ENCODE data around the gene SCAMP3.
"Not testable (repeated sequence)": the region's sequence is repeated elsewhere in the genome, so short reads cannot be mapped to it uniquely, and the experiment has no call there.

Gene SCAMP3

GRCh38 chr1:155228096-155228427 is 34.1 kb downstream of the SCAMP3 start:
- ChIA-PET CTCF (interaction anchor here (1.7 to 5.4 kb wide), 2 partner anchors 21 to 22 kb away, joined by 7 to 20 read pairs; partner anchors contain the start of gene THBS3), POLR2A (interaction anchor here (1.4 to 2.8 kb wide), 5 partner anchors 9 to 35 kb away, joined by 4 to 37 read pairs (median 23); partner anchors contain the start of genes MTX1 and THBS3)
- TF ChIP-seq BHLHE40 (IDR thresholded peaks at IDR 0.05; ENCODE audit: borderline replicate concordance) (no peak), ELF4 (IDR thresholded peaks at IDR 0.05) (no peak), LEF1 (IDR thresholded peaks at IDR 0.05; ENCODE audit: borderline replicate concordance) (no peak), SP1 (IDR thresholded peaks at IDR 0.05) (no peak), FOXA1 (IDR thresholded peaks at IDR 0.05) (no peak), ZNF384 (IDR thresholded peaks at IDR 0.05) (no peak), NFRKB (IDR thresholded peaks at IDR 0.05) (no peak), CTBP1 (IDR thresholded peaks at IDR 0.05; ENCODE audit: borderline replicate concordance) (no peak), TARDBP (IDR thresholded peaks at IDR 0.05) (no peak), HDGF (IDR thresholded peaks at IDR 0.05; ENCODE audit: borderline replicate concordance) (no peak), ARNT (IDR thresholded peaks at IDR 0.05) (no peak), SUZ12 (IDR thresholded peaks at IDR 0.05) (no peak), L3MBTL2 (conservative IDR thresholded peaks at IDR 0.05) (no peak), PKNOX1 (IDR thresholded peaks at IDR 0.05) (no peak), FOXK2 (IDR thresholded peaks at IDR 0.05) (no peak)
- DNase-seq (ENCODE audit: extremely low spot score), result no peak

- DNase-seq (ENCODE audit: extremely low spot score), result peak; percentile 100
- ChIA-PET POLR2A (interaction anchor here (0.8 to 2.8 kb wide), 17 partner anchors 9 to 136 kb away, joined by 3 to 37 read pairs (median 5); partner anchors contain the start of genes CLK2, KRTCAP2, MTX1 and SCAMP3), CTCF (interaction anchor here (1.2 to 5.4 kb wide), 4 partner anchors 20 to 55 kb away, joined by 6 to 20 read pairs (median 8); partner anchors contain the start of genes KRTCAP2 and THBS3)
- TF ChIP-seq SP1 (IDR thresholded peaks at IDR 0.05) (no peak), LEF1 (IDR thresholded peaks at IDR 0.05; ENCODE audit: borderline replicate concordance) (no peak), L3MBTL2 (conservative IDR thresholded peaks at IDR 0.05) (peak; percentile 75), PKNOX1 (IDR thresholded peaks at IDR 0.05) (peak; percentile 99)
These were observed 34.7 kb downstream of the SCAMP3 start for GRCh38 chr1:155227261-155228095.

GRCh38 chr1:155226910-155227260 is 35.3 kb downstream of the SCAMP3 start:
- CTCF ChIA-PET, result interaction anchor here (1.2 to 5.4 kb wide), 4 partner anchors 20 to 54 kb away, joined by 6 to 20 read pairs (median 8); partner anchors contain the start of genes KRTCAP2 and THBS3
- POLR2A ChIA-PET, result interaction anchor here (0.5 to 2.8 kb wide), 22 partner anchors 8 to 155 kb away, joined by 3 to 37 read pairs (median 4); partner anchors contain the start of genes CLK2, KRTCAP2, MTX1 and SCAMP3
- TF ChIP-seq LEF1 (IDR thresholded peaks at IDR 0.05; ENCODE audit: borderline replicate concordance) (no peak), FOXK2 (IDR thresholded peaks at IDR 0.05) (no peak), TARDBP (IDR thresholded peaks at IDR 0.05) (no peak), ELF4 (IDR thresholded peaks at IDR 0.05) (no peak), HDGF (IDR thresholded peaks at IDR 0.05; ENCODE audit: borderline replicate concordance) (no peak), FOXA1 (IDR thresholded peaks at IDR 0.05) (no peak), FOXM1 (IDR thresholded peaks at IDR 0.05; ENCODE audit: borderline replicate concordance) (no peak), ZNF384 (IDR thresholded peaks at IDR 0.05) (no peak), CTBP1 (IDR thresholded peaks at IDR 0.05; ENCODE audit: borderline replicate concordance) (no peak), NFRKB (IDR thresholded peaks at IDR 0.05) (0 out of 2 replicates have a peak, but pooled peaks have one; percentile 21), BHLHE40 (IDR thresholded peaks at IDR 0.05; ENCODE audit: borderline replicate concordance) (no peak), PKNOX1 (IDR thresholded peaks at IDR 0.05) (peak; percentile 66; the same call in 1 of the 2 replicates), ARNT (IDR thresholded peaks at IDR 0.05) (no peak), SUZ12 (IDR thresholded peaks at IDR 0.05) (no peak), SP1 (IDR thresholded peaks at IDR 0.05) (no peak), L3MBTL2 (conservative IDR thresholded peaks at IDR 0.05) (peak; percentile 96)
- peak; percentile 54 for DNase-seq (ENCODE audit: extremely low spot score)

- peak; percentile 57 for DNase-seq (ENCODE audit: extremely low spot score)
- no peak for TF ChIP-seq PKNOX1 (IDR thresholded peaks at IDR 0.05)
- no peak for TF ChIP-seq FOXM1 (IDR thresholded peaks at IDR 0.05; ENCODE audit: borderline replicate concordance)
- no peak for TF ChIP-seq FOXA1 (IDR thresholded peaks at IDR 0.05)
- no peak for TF ChIP-seq HDGF (IDR thresholded peaks at IDR 0.05; ENCODE audit: borderline replicate concordance)
- TF ChIP-seq FOXK2 (IDR thresholded peaks at IDR 0.05), result no peak
- no peak for TF ChIP-seq BHLHE40 (IDR thresholded peaks at IDR 0.05; ENCODE audit: borderline replicate concordance)
- no peak for TF ChIP-seq LEF1 (IDR thresholded peaks at IDR 0.05; ENCODE audit: borderline replicate concordance)
- ChIA-PET CTCF (interaction anchor here (1.2 to 5.4 kb wide), 5 partner anchors 19 to 54 kb away, joined by 6 to 20 read pairs (median 7); partner anchors contain the start of genes KRTCAP2 and THBS3), POLR2A (interaction anchor here (0.5 to 2.8 kb wide), 22 partner anchors 7 to 154 kb away, joined by 3 to 37 read pairs (median 4); partner anchors contain the start of genes CLK2, KRTCAP2, MTX1 and SCAMP3)
These were observed 35.8 kb downstream of the SCAMP3 start for GRCh38 chr1:155226188-155226909.

- ChIA-PET CTCF (interaction anchor here (1.6 to 5.4 kb wide), 2 partner anchors 18 to 50 kb away, joined by 6 to 20 read pairs; partner anchors contain the start of gene THBS3), POLR2A (interaction anchor here (1.1 to 1.2 kb wide), 3 partner anchors 17 to 98 kb away, joined by 3 to 4 read pairs (median 3); partner anchors contain the start of genes MTX1 and THBS3)
- DNase-seq (ENCODE audit: extremely low spot score), result not testable (repeated sequence)
These were observed 36.8 kb downstream of the SCAMP3 start for GRCh38 chr1:155225404-155225759.
